Neural cell (in vitro differentiated cells): ENCODE measurements around the gene SECTM1. TPM values are rescaled to one million over a fixed set of nuclear protein-coding genes. Genes with fewer than 3 reads are reported as not detected.

Source experiments
- H2AFZ ChIP-seq: fragments of 200-600, 300-800 bp; sonication (generic), shearing (Covaris generic); 2 replicates; pipeline ENCODE4 v1.6.0; 2014; ENCODE audit warnings: low read depth, mild to moderate bottlenecking, antibody characterized with exemption, low read length, moderate library complexity
- H3F3A ChIP-seq: fragments of 200-600 bp; shearing (Covaris generic); 2 replicates; pipeline ENCODE4 v1.6.1; 2016; ENCODE audit warnings: mild to moderate bottlenecking, moderate library complexity, mixed read lengths, antibody characterized with exemption, low read length; ENCODE audit not compliant: insufficient read depth, poor library complexity, severe bottlenecking
- H3K27ac ChIP-seq: fragments of 200-600, 300-800 bp; sonication (generic), shearing (Covaris generic); 2 replicates; pipeline ENCODE4 v1.5.1; 2014; ENCODE audit warnings: mild to moderate bottlenecking, low read length, moderate library complexity
- H3K27me3 ChIP-seq: fragments of 300-800, 200-600 bp; sonication (generic), shearing (Covaris generic); 2 replicates; pipeline ENCODE4 v1.6.0; 2014; ENCODE audit warnings: mild to moderate bottlenecking, low read depth, low read length, moderate library complexity; ENCODE audit not compliant: insufficient read depth
- H3K36me3 ChIP-seq: fragments of 300-800, 200-600 bp; sonication (generic), shearing (Covaris generic); 2 replicates; pipeline ENCODE4 v1.5.1; 2014; ENCODE audit warnings: mild to moderate bottlenecking, antibody characterized with exemption, low read length, moderate library complexity; ENCODE audit not compliant: insufficient read depth
- H3K4me2 ChIP-seq: fragments of 300-800, 200-600 bp; sonication (generic), shearing (Covaris generic); 2 replicates; pipeline ENCODE4 v1.6.0; 2014; ENCODE audit warnings: mild to moderate bottlenecking, low read length
- H3K4me3 ChIP-seq: fragments of 300-800, 200-600 bp; sonication (generic), shearing (Covaris generic); 2 replicates; pipeline ENCODE4 v1.5.1; 2014; ENCODE audit warnings: mild to moderate bottlenecking, low read length, moderate library complexity
- H3K79me2 ChIP-seq: fragments of 200-600 bp; shearing (Covaris generic); replicated peaks from 2 replicates; pipeline ENCODE4 v1.6.0; 2014; ENCODE audit warnings: mild to moderate bottlenecking, low read length, moderate library complexity; ENCODE audit not compliant: insufficient read depth
- H3K9ac ChIP-seq: fragments of 300-800, 200-600 bp; sonication (generic), shearing (Covaris generic); 2 replicates; pipeline ENCODE4 v1.6.1; 2016; ENCODE audit warnings: mild to moderate bottlenecking, low read length, mixed read lengths
- H3K9me2 ChIP-seq: fragments of 200-600 bp; shearing (Covaris generic); 2 replicates; pipeline ENCODE4 v1.6.1; 2016; ENCODE audit warnings: mild to moderate bottlenecking, low read length, mixed read lengths; ENCODE audit not compliant: insufficient read depth
- H3K9me3 ChIP-seq: fragments of 200-600, 300-800 bp; sonication (generic), shearing (Covaris generic); 2 replicates; pipeline ENCODE4 v1.6.1; 2016; ENCODE audit warnings: mild to moderate bottlenecking, mixed run types, low read length, moderate library complexity, mixed read lengths
- H4K20me1 ChIP-seq: fragments of 200-600 bp; shearing (Covaris generic); 2 replicates; pipeline ENCODE4 v1.6.1; 2016; ENCODE audit warnings: mild to moderate bottlenecking, mixed run types; ENCODE audit not compliant: insufficient read depth
- EP300 ChIP-seq: fragments of 450-650 bp; conservative IDR thresholded peaks from 2 replicates; pipeline ENCODE4 v1.6.1; 2014; ENCODE audit warnings: antibody characterized with exemption, mild to moderate bottlenecking, moderate library complexity; ENCODE audit not compliant: poor library complexity, severe bottlenecking
- EZH2 ChIP-seq: fragments of 200-600, 300-800 bp; shearing (Covaris generic), sonication (generic); IDR thresholded peaks from 2 replicates; pipeline ENCODE4 v1.6.1; 2014; ENCODE audit warnings: antibody characterized with exemption, low read length, borderline replicate concordance, mild to moderate bottlenecking; ENCODE audit not compliant: insufficient read depth, poor library complexity, severe bottlenecking
- MXI1 ChIP-seq: fragments of 450-650 bp; conservative IDR thresholded peaks from 2 replicates; pipeline ENCODE4 v1.6.1; 2014; ENCODE audit warnings: antibody characterized with exemption, mild to moderate bottlenecking; ENCODE audit not compliant: poor library complexity, severe bottlenecking
- POLR2AphosphoS5 ChIP-seq: IDR thresholded peaks from 2 replicates; pipeline ENCODE4 v1.6.1; 2012
- RAD21 ChIP-seq: fragments of 450-650 bp; conservative IDR thresholded peaks from 2 replicates; pipeline ENCODE4 v1.6.1; 2014; ENCODE audit warnings: antibody characterized with exemption, mild to moderate bottlenecking, moderate library complexity
- SMC3 ChIP-seq: fragments of 450-650 bp; conservative IDR thresholded peaks from 2 replicates; pipeline ENCODE4 v1.6.1; 2014; ENCODE audit warnings: antibody characterized with exemption, mild to moderate bottlenecking, moderate library complexity; ENCODE audit not compliant: poor library complexity
- TAF1 ChIP-seq: IDR thresholded peaks from 2 replicates; pipeline ENCODE4 v1.6.1; 2012; ENCODE audit warnings: low read depth
- polyA plus RNA-seq: library from polyadenylated mRNA; depleted of rRNA; stranded (reverse); fragments of >200 nt; gene quantifications from 2 replicates; pipeline ENCODE4 v1.2.3, GENCODE V29; 2014
- TF ChIP-seq, protein P1 (sequence below): IDR thresholded peaks from 2 replicates; pipeline ENCODE4 v1.6.1; 2012; ENCODE audit warnings: borderline replicate concordance
- TF ChIP-seq, protein P2 (sequence below): fragments of 450-650 bp; IDR thresholded peaks from 2 replicates; pipeline ENCODE4 v1.5.1; 2014; ENCODE audit warnings: antibody characterized with exemption, mild to moderate bottlenecking, moderate library complexity; ENCODE audit not compliant: poor library complexity, severe bottlenecking

Gene SECTM1
- polyA plus RNA-seq, 1 donor from 2014 or later: not detected

DNA sequence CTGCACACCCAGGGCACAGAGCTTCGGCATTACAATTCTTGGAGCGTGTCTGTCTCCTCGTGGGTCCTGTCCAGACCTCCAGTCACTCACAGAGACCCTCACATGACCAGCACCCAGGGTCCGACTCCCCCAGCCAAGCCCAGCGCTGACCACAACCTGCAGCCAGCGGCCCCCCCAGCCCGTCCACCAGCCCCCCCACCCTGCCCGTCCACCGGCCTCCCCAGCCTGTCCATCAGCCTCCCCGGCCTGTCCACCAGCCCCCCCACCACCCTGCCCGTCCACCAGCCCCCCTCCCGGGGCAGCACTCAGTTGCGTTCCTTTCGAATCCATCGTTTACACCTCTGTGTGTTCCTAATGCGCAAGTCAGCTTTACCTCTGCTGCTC is 5.8 kb downstream of the SECTM1 start:
- Histone ChIP-seq H3K27me3 (peaks cover 14% of the 10 kb centered on the region), H3K36me3 (no peaks in the 10 kb centered on the region), H3K27ac (no peak overlapping the region), H3K4me2 (no peak overlapping the region), H3F3A (no peaks in the 10 kb centered on the region), H3K9me2 (no peaks in the 10 kb centered on the region), H3K9ac (no peak overlapping the region), H3K9me3 (no peaks in the 10 kb centered on the region), H2AFZ (no peak overlapping the region), H3K79me2 (no peaks in the 10 kb centered on the region), H3K4me3 (no peak overlapping the region), H4K20me1 (no peaks in the 10 kb centered on the region)
- TF ChIP-seq, protein P1, sequence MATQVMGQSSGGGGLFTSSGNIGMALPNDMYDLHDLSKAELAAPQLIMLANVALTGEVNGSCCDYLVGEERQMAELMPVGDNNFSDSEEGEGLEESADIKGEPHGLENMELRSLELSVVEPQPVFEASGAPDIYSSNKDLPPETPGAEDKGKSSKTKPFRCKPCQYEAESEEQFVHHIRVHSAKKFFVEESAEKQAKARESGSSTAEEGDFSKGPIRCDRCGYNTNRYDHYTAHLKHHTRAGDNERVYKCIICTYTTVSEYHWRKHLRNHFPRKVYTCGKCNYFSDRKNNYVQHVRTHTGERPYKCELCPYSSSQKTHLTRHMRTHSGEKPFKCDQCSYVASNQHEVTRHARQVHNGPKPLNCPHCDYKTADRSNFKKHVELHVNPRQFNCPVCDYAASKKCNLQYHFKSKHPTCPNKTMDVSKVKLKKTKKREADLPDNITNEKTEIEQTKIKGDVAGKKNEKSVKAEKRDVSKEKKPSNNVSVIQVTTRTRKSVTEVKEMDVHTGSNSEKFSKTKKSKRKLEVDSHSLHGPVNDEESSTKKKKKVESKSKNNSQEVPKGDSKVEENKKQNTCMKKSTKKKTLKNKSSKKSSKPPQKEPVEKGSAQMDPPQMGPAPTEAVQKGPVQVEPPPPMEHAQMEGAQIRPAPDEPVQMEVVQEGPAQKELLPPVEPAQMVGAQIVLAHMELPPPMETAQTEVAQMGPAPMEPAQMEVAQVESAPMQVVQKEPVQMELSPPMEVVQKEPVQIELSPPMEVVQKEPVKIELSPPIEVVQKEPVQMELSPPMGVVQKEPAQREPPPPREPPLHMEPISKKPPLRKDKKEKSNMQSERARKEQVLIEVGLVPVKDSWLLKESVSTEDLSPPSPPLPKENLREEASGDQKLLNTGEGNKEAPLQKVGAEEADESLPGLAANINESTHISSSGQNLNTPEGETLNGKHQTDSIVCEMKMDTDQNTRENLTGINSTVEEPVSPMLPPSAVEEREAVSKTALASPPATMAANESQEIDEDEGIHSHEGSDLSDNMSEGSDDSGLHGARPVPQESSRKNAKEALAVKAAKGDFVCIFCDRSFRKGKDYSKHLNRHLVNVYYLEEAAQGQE: no peak
- TF ChIP-seq SMC3: no peak
- TF ChIP-seq EZH2: no peak
- no peak for TF ChIP-seq EP300
- TF ChIP-seq, protein P2, sequence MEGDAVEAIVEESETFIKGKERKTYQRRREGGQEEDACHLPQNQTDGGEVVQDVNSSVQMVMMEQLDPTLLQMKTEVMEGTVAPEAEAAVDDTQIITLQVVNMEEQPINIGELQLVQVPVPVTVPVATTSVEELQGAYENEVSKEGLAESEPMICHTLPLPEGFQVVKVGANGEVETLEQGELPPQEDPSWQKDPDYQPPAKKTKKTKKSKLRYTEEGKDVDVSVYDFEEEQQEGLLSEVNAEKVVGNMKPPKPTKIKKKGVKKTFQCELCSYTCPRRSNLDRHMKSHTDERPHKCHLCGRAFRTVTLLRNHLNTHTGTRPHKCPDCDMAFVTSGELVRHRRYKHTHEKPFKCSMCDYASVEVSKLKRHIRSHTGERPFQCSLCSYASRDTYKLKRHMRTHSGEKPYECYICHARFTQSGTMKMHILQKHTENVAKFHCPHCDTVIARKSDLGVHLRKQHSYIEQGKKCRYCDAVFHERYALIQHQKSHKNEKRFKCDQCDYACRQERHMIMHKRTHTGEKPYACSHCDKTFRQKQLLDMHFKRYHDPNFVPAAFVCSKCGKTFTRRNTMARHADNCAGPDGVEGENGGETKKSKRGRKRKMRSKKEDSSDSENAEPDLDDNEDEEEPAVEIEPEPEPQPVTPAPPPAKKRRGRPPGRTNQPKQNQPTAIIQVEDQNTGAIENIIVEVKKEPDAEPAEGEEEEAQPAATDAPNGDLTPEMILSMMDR: no peak
- TF ChIP-seq POLR2AphosphoS5: no peak
- no peak for TF ChIP-seq TAF1
- no peak for TF ChIP-seq MXI1

DNA sequence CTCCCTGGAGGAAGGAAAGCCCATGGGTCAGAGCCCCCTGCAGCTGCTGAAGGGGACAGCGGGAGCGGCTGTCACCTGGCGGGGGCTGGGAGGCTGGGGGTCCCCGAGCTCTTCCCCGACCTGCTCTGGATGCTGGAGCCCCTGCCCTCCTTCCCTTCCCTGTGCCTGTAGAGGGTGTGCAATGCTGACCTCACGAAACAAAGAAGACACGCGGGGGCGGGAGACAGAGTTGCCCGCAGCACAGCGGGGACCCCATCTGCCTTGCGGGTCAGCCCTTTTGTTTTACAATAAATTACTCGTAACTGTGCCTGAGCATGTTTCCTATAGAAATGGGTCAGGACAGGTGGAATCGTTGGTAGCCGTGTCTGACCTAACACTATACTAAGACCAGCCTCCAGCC is 6.3 kb downstream of the SECTM1 start:
- Histone ChIP-seq H3K36me3 (no peaks in the 10 kb centered on the region), H3K9me3 (no peaks in the 10 kb centered on the region), H3K4me3 (no peak overlapping the region), H4K20me1 (no peaks in the 10 kb centered on the region), H2AFZ (no peak overlapping the region), H3K79me2 (no peaks in the 10 kb centered on the region), H3F3A (no peaks in the 10 kb centered on the region), H3K27ac (no peak overlapping the region), H3K4me2 (no peak overlapping the region), H3K9me2 (no peaks in the 10 kb centered on the region), H3K9ac (no peak overlapping the region), H3K27me3 (peaks cover 9% of the 10 kb centered on the region)
- TF ChIP-seq MXI1 (no peak), TAF1 (no peak), SMC3 (no peak), EP300 (no peak), RAD21 (no peak)
- TF ChIP-seq, protein P1: no peak
